ENCODE results near the gene CTAG1B.

- TF ChIP-seq EZH2 (IDR thresholded peaks at IDR 0.05) (no peak), EZH2phosphoT487 (IDR thresholded peaks at IDR 0.05) (no peak)
Observed at GRCh38 chrX:154605566-154605965, 13.5 kb downstream of the CTAG1B start.
